Measurements from ENCODE around the gene CTDSP2.

- TF ChIP-seq EZH2 (IDR thresholded peaks at IDR 0.05; ENCODE audit: insufficient read depth, poor library complexity, severe bottlenecking) (no peak), EZH2phosphoT487 (IDR thresholded peaks at IDR 0.05; ENCODE audit: insufficient read depth, low read depth) (no peak)
Observed at GRCh38 chr12:57793920-57794319, 52.6 kb downstream of the CTDSP2 start.

Measured in GM23248 (cell line).